ENCODE measurements around the gene SEMA5A. TPM values are rescaled to one million over a fixed set of nuclear protein-coding genes. Genes with fewer than 3 reads are reported as not detected.

SEMA5A gene
- polyA plus RNA-seq, 1 of the 3 experiments (the other 2 are of a cell fraction) = 0.58 TPM

- Histone ChIP-seq H3K4me2 (no peak overlapping the region), H3K27me3 (ENCODE audit: insufficient read depth) (no peaks in the 10 kb centered on the region), H3K79me2 (ENCODE audit: insufficient read depth) (no peaks in the 10 kb centered on the region), H4K20me1 (ENCODE audit: insufficient read depth) (no peaks in the 10 kb centered on the region), H3K4me1 (ENCODE audit: control insufficient read depth in 1 of 2, insufficient read depth in 2 of 2, low read depth in 1 of 2, low read length in 1 of 2) (no peaks in the 10 kb centered on the region), H3K9me2 (no peaks in the 10 kb centered on the region), H3K27ac (ENCODE audit: low read depth in 2 of 2, low read length in 1 of 2) (no peak overlapping the region), H2AFZ (ENCODE audit: low read depth) (no peak overlapping the region), H3K4me3 (ENCODE audit: low read depth in 2 of 2, low read length in 1 of 2) (no peak overlapping the region), H3K9me3 (no peaks in the 10 kb centered on the region), H3K36me3 (replicated peaks in 1 of 2; ENCODE audit: control insufficient read depth in 1 of 2, insufficient read depth in 2 of 2, low read length in 1 of 2) (no peaks in the 10 kb centered on the region), H3F3A (replicated peaks; ENCODE audit: insufficient read depth) (no peaks in the 10 kb centered on the region), H3K9ac (no peak overlapping the region)
- POLR2A ChIA-PET = no interaction called here
- no peak for DNase-seq
- WGBS (ENCODE audit: low lambda C conversion rate) = 28% methylated on average over 3 of the region's 3 CpGs
- CTCF ChIA-PET = no interaction called here
- TF ChIP-seq SIN3A (IDR thresholded peaks at IDR 0.05; ENCODE audit: borderline replicate concordance, low read depth, low read length) (no peak), ZBTB33 (IDR thresholded peaks at IDR 0.05; ENCODE audit: borderline replicate concordance, low read depth) (no peak), ELF1 (IDR thresholded peaks at IDR 0.05) (no peak), USF2 (IDR thresholded peaks at IDR 0.05; ENCODE audit: borderline replicate concordance, low read depth, low read length) (no peak), CHD2 (IDR thresholded peaks at IDR 0.05; ENCODE audit: low read length, partially characterized antibody) (no peak), POLR2AphosphoS5 (IDR thresholded peaks at IDR 0.05; ENCODE audit: low read depth, low read length) (no peak), MXI1 (IDR thresholded peaks at IDR 0.05; ENCODE audit: low read depth, low read length) (no peak)
Measured at GRCh38 chr5:9173281-9174048, 372.4 kb downstream of the SEMA5A start.

- H3K9ac ChIP-seq = no peak overlapping the region
- H3K4me1 ChIP-seq (ENCODE audit: control insufficient read depth in 1 of 2, insufficient read depth in 2 of 2, low read depth in 1 of 2, low read length in 1 of 2) = peaks cover 0 to 2% of the 10 kb centered on the region in 2 experiments; a peak in 2 of 4 replicates
- H3F3A ChIP-seq (replicated peaks; ENCODE audit: insufficient read depth) = no peaks in the 10 kb centered on the region
- H3K9me3 ChIP-seq = no peaks in the 10 kb centered on the region
- no peak overlapping the region for H2AFZ ChIP-seq (ENCODE audit: low read depth)
- no peaks in the 10 kb centered on the region for H4K20me1 ChIP-seq (ENCODE audit: insufficient read depth)
- H3K27me3 ChIP-seq (ENCODE audit: insufficient read depth) = no peaks in the 10 kb centered on the region
- no peak overlapping the region for H3K4me2 ChIP-seq
- H3K27ac ChIP-seq (ENCODE audit: low read depth in 2 of 2, low read length in 1 of 2) = no peak overlapping the region
- DNase-seq = no peak
- ChIA-PET POLR2A (no interaction called here), CTCF (interaction anchor here (1.4 kb wide), 1 partner anchor 14 kb away, joined by 3 read pairs; no protein-coding TSS in a partner anchor)
- H3K4me3 ChIP-seq (ENCODE audit: low read depth in 2 of 2, low read length in 1 of 2) = no peak overlapping the region
- H3K36me3 ChIP-seq (replicated peaks in 1 of 2; ENCODE audit: control insufficient read depth in 1 of 2, insufficient read depth in 2 of 2, low read length in 1 of 2) = no peaks in the 10 kb centered on the region
- H3K79me2 ChIP-seq (ENCODE audit: insufficient read depth) = no peaks in the 10 kb centered on the region
- no peaks in the 10 kb centered on the region for H3K9me2 ChIP-seq
- no peak for TF ChIP-seq PBX3 (IDR thresholded peaks at IDR 0.05)
- TF ChIP-seq MAX (IDR thresholded peaks at IDR 0.05; ENCODE audit: low read depth) = no peak
- TF ChIP-seq MXI1 (IDR thresholded peaks at IDR 0.05; ENCODE audit: low read depth, low read length) = no peak
- TF ChIP-seq ZBTB33 (IDR thresholded peaks at IDR 0.05; ENCODE audit: borderline replicate concordance, low read depth) = no peak
- TF ChIP-seq FOXJ3 (CRISPR knock-in tag; IDR thresholded peaks at IDR 0.05) = no peak
- no peak for TF ChIP-seq TAF1 (IDR thresholded peaks at IDR 0.05; ENCODE audit: borderline replicate concordance, low read depth, low read length)
- no peak for TF ChIP-seq RXRA (IDR thresholded peaks at IDR 0.05; ENCODE audit: borderline replicate concordance, low read depth)
- TF ChIP-seq FOXM1 (IDR thresholded peaks at IDR 0.05; ENCODE audit: low read depth) = no peak
- no peak for TF ChIP-seq REST (IDR thresholded peaks at IDR 0.05; ENCODE audit: low read depth, low read length)
- no peak for TF ChIP-seq RCOR1 (IDR thresholded peaks at IDR 0.05; ENCODE audit: low read length)
- no peak for TF ChIP-seq FOSL2 (IDR thresholded peaks at IDR 0.05; ENCODE audit: borderline replicate concordance, low read depth)
- TF ChIP-seq TCF12 (IDR thresholded peaks at IDR 0.05) = no peak
Measured at GRCh38 chr5:9170026-9170425, 375.8 kb downstream of the SEMA5A start.
